WERI-Rb-1 (cell line): ENCODE measurements around the gene PDCD6IP.

Experiments used
- DNase-seq: peaks from one replicate; pipeline ENCODE4 v3.0.0-alpha.2; 2020
- H3K27ac ChIP-seq: fragments of 250-450 bp; sonication (Bioruptor Pico); 2 replicates; pipeline ENCODE4 v1.5.1; 2020; ENCODE audit warnings: mild to moderate bottlenecking, moderate library complexity
- H3K27me3 ChIP-seq: fragments of 250-450 bp; sonication (Bioruptor Pico); 2 replicates; pipeline ENCODE4 v1.5.1; 2021; ENCODE audit warnings: mild to moderate bottlenecking, low read depth, moderate library complexity; ENCODE audit not compliant: insufficient read depth, severe bottlenecking
- H3K36me3 ChIP-seq: fragments of 250-450 bp; sonication (Bioruptor Pico); 2 replicates; pipeline ENCODE4 v1.5.1; 2020; ENCODE audit warnings: mild to moderate bottlenecking, moderate library complexity
- H3K4me3 ChIP-seq: 2 replicates; pipeline ENCODE4 v1.5.1; 2011; ENCODE audit warnings: low read depth, mild to moderate bottlenecking, control low read depth, low read length
- H3K9me3 ChIP-seq: fragments of 250-450 bp; sonication (Bioruptor Pico); 2 replicates; pipeline ENCODE4 v1.5.1; 2021; ENCODE audit warnings: mild to moderate bottlenecking, moderate library complexity; ENCODE audit not compliant: severe bottlenecking
- CTCF ChIP-seq: IDR thresholded peaks from 2 replicates; pipeline ENCODE4 v1.5.1; 2011; ENCODE audit warnings: low read depth, mild to moderate bottlenecking, control low read depth, inconsistent platforms, low read length

The PDCD6IP gene

GRCh38 chr3:33758281-33758680, 40.1 kb upstream of the PDCD6IP start:
- H3K27me3 ChIP-seq: no peaks in the 10 kb centered on the region
- no peak for DNase-seq
- peaks cover 9% of the 10 kb centered on the region for H3K9me3 ChIP-seq
- H3K36me3 ChIP-seq: no peaks in the 10 kb centered on the region
- H3K27ac ChIP-seq: no peak overlapping the region
- no peak for TF ChIP-seq CTCF
- no peak overlapping the region for H3K4me3 ChIP-seq

- Histone ChIP-seq H3K27ac (no peak overlapping the region), H3K4me3 (no peak overlapping the region), H3K36me3 (no peaks in the 10 kb centered on the region), H3K27me3 (no peaks in the 10 kb centered on the region), H3K9me3 (peaks cover 9% of the 10 kb centered on the region)
- DNase-seq: no peak
- no peak for TF ChIP-seq CTCF
Measured at GRCh38 chr3:33758864-33759263, 39.6 kb upstream of the PDCD6IP start.

DNA sequence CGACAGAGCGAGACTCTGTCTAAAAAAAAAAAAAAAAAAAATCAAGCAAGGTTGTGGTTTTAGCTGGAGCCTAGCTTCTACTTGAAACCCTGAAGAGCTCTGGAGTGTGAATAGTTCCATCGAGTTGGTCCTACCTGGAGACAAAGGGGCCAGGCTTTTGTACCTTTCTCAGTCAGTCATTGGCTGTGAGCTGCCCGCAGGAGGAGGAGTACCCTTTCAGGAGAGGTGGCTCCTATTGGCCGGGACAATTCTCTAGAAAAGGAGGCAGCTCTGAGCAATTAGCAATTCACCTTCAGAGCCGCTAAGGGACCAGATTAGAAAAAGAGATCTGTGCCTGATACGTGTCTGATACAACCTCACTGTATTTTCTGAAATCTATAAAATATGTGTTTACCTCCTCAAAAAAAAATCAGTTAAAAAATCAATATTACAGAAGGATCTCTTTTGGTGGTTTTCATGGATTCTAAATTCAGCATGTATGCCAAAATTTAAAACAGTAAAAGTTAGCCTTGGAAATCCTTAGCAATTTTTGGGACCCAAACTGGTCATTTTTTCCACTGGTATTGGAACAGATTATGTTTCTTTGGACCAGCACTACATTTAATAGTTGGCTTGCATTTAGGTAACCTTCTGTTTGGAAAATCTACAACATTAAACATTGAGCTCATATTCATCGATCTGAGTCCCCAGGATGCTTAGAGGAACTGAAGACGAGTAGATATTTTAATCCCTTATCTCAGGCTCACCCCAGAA, 29.7 kb upstream of the PDCD6IP start:
- H3K27me3 ChIP-seq: no peaks in the 10 kb centered on the region
- no peaks in the 10 kb centered on the region for H3K9me3 ChIP-seq
- H3K36me3 ChIP-seq: no peaks in the 10 kb centered on the region
- no peak overlapping the region for H3K27ac ChIP-seq
- no peak overlapping the region for H3K4me3 ChIP-seq
- TF ChIP-seq CTCF: no peak
- DNase-seq: no peak

- TF ChIP-seq CTCF: no peak
- peak; percentile 68 for DNase-seq
- Histone ChIP-seq H3K27ac (no peak overlapping the region), H3K9me3 (no peaks in the 10 kb centered on the region), H3K4me3 (no peak overlapping the region), H3K36me3 (no peaks in the 10 kb centered on the region), H3K27me3 (no peaks in the 10 kb centered on the region)
Measured at GRCh38 chr3:33773637-33774036, 24.8 kb upstream of the PDCD6IP start.

DNA sequence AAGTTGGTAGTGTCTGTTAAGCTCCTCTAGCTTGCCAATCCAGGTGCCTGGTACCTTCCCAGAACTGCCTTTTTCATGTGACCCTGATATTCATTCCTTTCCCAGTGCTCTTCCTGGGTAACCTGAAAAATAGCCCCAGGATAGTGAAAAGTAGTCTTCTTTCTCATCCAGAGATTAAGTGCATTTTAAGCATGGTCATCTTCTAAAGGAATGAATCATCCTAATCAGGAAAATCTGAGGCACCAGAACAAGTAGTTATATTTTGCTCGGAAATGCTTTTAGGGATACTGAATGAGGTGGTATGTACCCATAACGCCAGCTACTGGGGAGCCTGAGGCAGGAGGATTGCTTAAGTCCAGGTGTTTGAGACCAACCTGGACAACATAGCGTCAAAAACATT, 23.1 kb upstream of the PDCD6IP start:
- Histone ChIP-seq H3K36me3 (no peaks in the 10 kb centered on the region), H3K27ac (no peak overlapping the region), H3K9me3 (no peaks in the 10 kb centered on the region), H3K27me3 (no peaks in the 10 kb centered on the region), H3K4me3 (no peak overlapping the region)
- TF ChIP-seq CTCF: no peak
- DNase-seq: no peak

DNA sequence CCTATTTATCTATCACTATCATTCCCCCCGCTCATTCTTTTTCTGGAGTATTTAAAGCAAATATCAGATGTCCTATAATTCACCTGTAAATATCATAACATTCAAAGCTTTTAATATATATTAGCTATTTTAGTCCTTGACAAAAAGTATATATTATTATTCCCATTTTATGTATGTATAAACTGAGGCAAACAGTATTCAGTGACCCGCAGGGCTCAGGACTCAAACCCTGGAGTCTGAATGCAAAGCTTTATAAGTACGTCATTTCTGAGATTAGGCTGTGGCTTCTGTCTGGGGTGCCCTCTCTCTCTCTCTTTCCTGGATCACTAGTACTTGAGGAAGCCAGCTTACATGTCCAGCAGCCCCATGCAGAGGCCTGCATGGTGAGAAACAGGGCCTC, 20.4 kb upstream of the PDCD6IP start:
- no peak for DNase-seq
- Histone ChIP-seq H3K27ac (no peak overlapping the region), H3K9me3 (no peaks in the 10 kb centered on the region), H3K4me3 (no peak overlapping the region), H3K27me3 (no peaks in the 10 kb centered on the region), H3K36me3 (no peaks in the 10 kb centered on the region)
- no peak for TF ChIP-seq CTCF
